OCI-LY7 (cell line): ENCODE data around the gene LZIC. TPM values are rescaled to one million over a fixed set of nuclear protein-coding genes. Genes with fewer than 3 reads are reported as not detected.

Source experiments
- BruUV-seq: library from RNA; stranded (reverse); fragments of 400-500 nt; replicated peaks from 2 replicates; lab custom pipeline; 2021; lab: Mats Ljungman, UMichigan
- CTCF ChIA-PET: fragments of 300-600 bp; sonication (Branson Sonifier 250); formaldehyde crosslinking; loops from one replicate; lab custom pipeline; 2022; ENCODE audit warnings: antibody characterized with exemption; ENCODE audit not compliant: unreplicated experiment; lab: Charles Lee
- POLR2A ChIA-PET: fragments of 300-600 bp; sonication (Branson Sonifier 250); formaldehyde crosslinking; loops from one replicate; lab custom pipeline; 2022; ENCODE audit warnings: antibody characterized with exemption; lab: Charles Lee
- DNase-seq: peaks from one replicate; pipeline ENCODE4 v3.0.0-alpha.2; 2015; ENCODE audit warnings: low spot score
- H2AFZ ChIP-seq: fragments of 200-600 bp; sonication (generic), shearing (Covaris generic); 2 replicates; pipeline ENCODE4 v1.6.1; 2014; ENCODE audit warnings: mild to moderate bottlenecking, antibody characterized with exemption, low read length, moderate library complexity
- H3K27ac ChIP-seq: fragments of 200-600 bp; sonication (generic); 2 replicates; pipeline ENCODE4 v1.5.1; 2014; ENCODE audit warnings: mixed run types, low read depth, mild to moderate bottlenecking, moderate library complexity, low read length, inconsistent platforms; ENCODE audit not compliant: poor library complexity, severe bottlenecking
- H3K36me3 ChIP-seq: fragments of 200-600 bp; sonication (generic); 2 replicates; pipeline ENCODE4 v1.6.1; 2014; ENCODE audit warnings: mild to moderate bottlenecking, antibody characterized with exemption, low read length, moderate library complexity, mixed read lengths; ENCODE audit not compliant: insufficient read depth
- H3K4me1 ChIP-seq: fragments of 200-600 bp; sonication (generic); 2 replicates; pipeline ENCODE4 v1.5.1; 2014; ENCODE audit warnings: mild to moderate bottlenecking, low read length; ENCODE audit not compliant: insufficient read depth, poor library complexity, severe bottlenecking
- H3K4me2 ChIP-seq: fragments of 200-600 bp; sonication (generic); 2 replicates; pipeline ENCODE4 v1.6.1; 2014; ENCODE audit warnings: mild to moderate bottlenecking, low read length
- H3K4me3 ChIP-seq: fragments of 200-600 bp; sonication (generic); 2 replicates; pipeline ENCODE4 v1.5.1; 2014; ENCODE audit warnings: mild to moderate bottlenecking, low read depth, low read length; ENCODE audit not compliant: poor library complexity, severe bottlenecking
- H3K79me2 ChIP-seq: fragments of 200-600 bp; sonication (generic); 2 replicates; pipeline ENCODE4 v1.6.1; 2016; ENCODE audit warnings: low read depth, mild to moderate bottlenecking, low read length, moderate library complexity, mixed read lengths; ENCODE audit not compliant: insufficient read depth
- H3K9me2 ChIP-seq: fragments of 200-600 bp; sonication (generic); 2 replicates; pipeline ENCODE4 v1.6.1; 2016; ENCODE audit warnings: mild to moderate bottlenecking, low read length, mixed read lengths; ENCODE audit not compliant: insufficient read depth
- H3K9me3 ChIP-seq: fragments of 200-600 bp; sonication (generic); 2 replicates; pipeline ENCODE4 v1.6.1; 2014; ENCODE audit warnings: mild to moderate bottlenecking, mixed run types, low read length, mixed read lengths
- H4K20me1 ChIP-seq: fragments of 200-600 bp; sonication (generic); 2 replicates; pipeline ENCODE4 v1.6.1; 2014; ENCODE audit warnings: mild to moderate bottlenecking, antibody characterized with exemption, low read length, moderate library complexity, mixed read lengths; ENCODE audit not compliant: insufficient read depth
- EZH2phosphoT487 ChIP-seq: fragments of 200-600 bp; sonication (generic); IDR thresholded peaks from 2 replicates; pipeline ENCODE4 v1.6.1; 2018; ENCODE audit warnings: low read depth, borderline replicate concordance, mild to moderate bottlenecking, mixed run types, antibody characterized with exemption, low read length, moderate library complexity, mixed read lengths
- intact Hi-C: fragments of 100-400 bp; cut with micrococcal nuclease; formaldehyde crosslinking; loops from one replicate; pipeline ENCODE4 v1.10.0; 2022; ENCODE audit not compliant: unreplicated experiment
- total RNA-seq, 2 experiments: library from RNA; depleted of rRNA in 1 of 2; stranded (reverse); fragments of >200 nt in 1 of 2; shearing (Covaris generic) in 1 of 2; gene quantifications; 2 replicates each; pipeline ENCODE4 v1.2.3, GENCODE V29; 2014 to 2022
- TF ChIP-seq, protein P1 (sequence below): fragments of 200-600 bp; sonication (generic); conservative IDR thresholded peaks from 2 replicates; pipeline ENCODE4 v1.5.1; 2014; ENCODE audit warnings: mild to moderate bottlenecking, antibody characterized with exemption, low read length, moderate library complexity, mixed read lengths

Gene LZIC
- total RNA-seq, 2 experiments from 2014 or later: 19.1 to 31.4 TPM

- intact Hi-C loops: loop anchor here (1.0 to 2.0 kb wide), 3 partner anchors 33 to 122 kb away; partner anchors contain the start of genes LZIC and NMNAT1
- CTCF ChIA-PET: no interaction called here
Observed at GRCh38 chr1:9909234-9910046, 33.8 kb downstream of the LZIC start.

DNA sequence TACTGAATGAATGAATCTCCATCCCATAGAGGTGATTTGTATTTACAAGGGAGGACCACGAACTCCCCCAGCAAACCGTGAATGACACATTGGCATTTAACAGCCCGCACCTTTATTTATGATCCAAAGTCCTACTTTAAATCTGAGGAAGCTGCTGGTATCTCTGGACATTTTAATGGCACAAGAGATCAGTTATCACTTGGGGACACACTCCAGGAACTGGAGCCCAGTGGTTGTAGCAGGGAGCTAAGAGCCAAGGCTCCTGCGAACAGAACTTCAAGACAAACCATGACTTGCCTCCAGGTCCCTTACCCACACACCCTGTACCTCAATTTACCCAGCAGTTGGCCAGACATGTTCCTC is 34.3 kb downstream of the LZIC start:
- Histone ChIP-seq H3K36me3 (no peaks in the 10 kb centered on the region), H3K9me2 (no peaks in the 10 kb centered on the region), H4K20me1 (no peaks in the 10 kb centered on the region), H3K9me3 (no peaks in the 10 kb centered on the region), H3K27ac (no peak overlapping the region), H3K79me2 (no peaks in the 10 kb centered on the region), H3K4me3 (peak overlapping the region; percentile 86), H3K4me1 (peaks cover 16% of the 10 kb centered on the region), H3K4me2 (peak overlapping the region; percentile 99), H2AFZ (peak overlapping the region; percentile 56; the same call in 1 of the 2 replicates)
- intact Hi-C loops: loop anchor here (1.0 kb wide), 1 partner anchor 34 kb away; no protein-coding TSS in a partner anchor
- BruUV-seq: TSS peak; percentile 50
- ChIA-PET CTCF (no interaction called here), POLR2A (no interaction called here)
- TF ChIP-seq, protein P1, sequence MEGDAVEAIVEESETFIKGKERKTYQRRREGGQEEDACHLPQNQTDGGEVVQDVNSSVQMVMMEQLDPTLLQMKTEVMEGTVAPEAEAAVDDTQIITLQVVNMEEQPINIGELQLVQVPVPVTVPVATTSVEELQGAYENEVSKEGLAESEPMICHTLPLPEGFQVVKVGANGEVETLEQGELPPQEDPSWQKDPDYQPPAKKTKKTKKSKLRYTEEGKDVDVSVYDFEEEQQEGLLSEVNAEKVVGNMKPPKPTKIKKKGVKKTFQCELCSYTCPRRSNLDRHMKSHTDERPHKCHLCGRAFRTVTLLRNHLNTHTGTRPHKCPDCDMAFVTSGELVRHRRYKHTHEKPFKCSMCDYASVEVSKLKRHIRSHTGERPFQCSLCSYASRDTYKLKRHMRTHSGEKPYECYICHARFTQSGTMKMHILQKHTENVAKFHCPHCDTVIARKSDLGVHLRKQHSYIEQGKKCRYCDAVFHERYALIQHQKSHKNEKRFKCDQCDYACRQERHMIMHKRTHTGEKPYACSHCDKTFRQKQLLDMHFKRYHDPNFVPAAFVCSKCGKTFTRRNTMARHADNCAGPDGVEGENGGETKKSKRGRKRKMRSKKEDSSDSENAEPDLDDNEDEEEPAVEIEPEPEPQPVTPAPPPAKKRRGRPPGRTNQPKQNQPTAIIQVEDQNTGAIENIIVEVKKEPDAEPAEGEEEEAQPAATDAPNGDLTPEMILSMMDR: no peak
- TF ChIP-seq EZH2phosphoT487: no peak
- DNase-seq: no peak

More at GRCh38 chr1:9909234-9910046, 33.8 kb downstream of the LZIC start:
- Histone ChIP-seq H3K79me2 (no peaks in the 10 kb centered on the region), H2AFZ (peak overlapping the region; percentile 56; the same call in 1 of the 2 replicates), H3K27ac (no peak overlapping the region), H3K4me1 (peaks cover 16% of the 10 kb centered on the region), H3K36me3 (no peaks in the 10 kb centered on the region), H3K9me3 (no peaks in the 10 kb centered on the region), H3K4me2 (peak overlapping the region; percentile 99), H4K20me1 (no peaks in the 10 kb centered on the region), H3K9me2 (no peaks in the 10 kb centered on the region), H3K4me3 (peak overlapping the region; percentile 86)
- POLR2A ChIA-PET: no interaction called here
- peak; percentile 47 for DNase-seq
- TF ChIP-seq EZH2phosphoT487: no peak
- TF ChIP-seq, protein P1: no peak
- no TSS peak for BruUV-seq

GRCh38 chr1:9907441-9907840 is 35.8 kb downstream of the LZIC start:
- Histone ChIP-seq H4K20me1 (no peaks in the 10 kb centered on the region), H2AFZ (no peak overlapping the region), H3K9me2 (no peaks in the 10 kb centered on the region), H3K36me3 (no peaks in the 10 kb centered on the region), H3K4me1 (peaks cover 16% of the 10 kb centered on the region), H3K27ac (no peak overlapping the region), H3K9me3 (no peaks in the 10 kb centered on the region), H3K4me3 (no peak overlapping the region), H3K79me2 (no peaks in the 10 kb centered on the region), H3K4me2 (no peak overlapping the region)
- intact Hi-C loops: no loop called here
- CTCF ChIA-PET: no interaction called here
- no TSS peak for BruUV-seq
- POLR2A ChIA-PET: no interaction called here
- no peak for DNase-seq
- TF ChIP-seq, protein P1: no peak
- no peak for TF ChIP-seq EZH2phosphoT487
